HG03565 (cell line): ENCODE results near the gene KCNMA1.
"Not testable (repeated sequence)": the region's sequence is repeated elsewhere in the genome, so short reads cannot be mapped to it uniquely, and the experiment has no call there.

ENCODE experiments used
- ATAC-seq: cut with Tn5 transposase; IDR thresholded peaks from one replicate; pipeline ENCODE4 v1.9.1; 2021; ENCODE audit warnings: mild to moderate bottlenecking, moderate library complexity; ENCODE audit not compliant: unreplicated experiment

KCNMA1 gene

DNA sequence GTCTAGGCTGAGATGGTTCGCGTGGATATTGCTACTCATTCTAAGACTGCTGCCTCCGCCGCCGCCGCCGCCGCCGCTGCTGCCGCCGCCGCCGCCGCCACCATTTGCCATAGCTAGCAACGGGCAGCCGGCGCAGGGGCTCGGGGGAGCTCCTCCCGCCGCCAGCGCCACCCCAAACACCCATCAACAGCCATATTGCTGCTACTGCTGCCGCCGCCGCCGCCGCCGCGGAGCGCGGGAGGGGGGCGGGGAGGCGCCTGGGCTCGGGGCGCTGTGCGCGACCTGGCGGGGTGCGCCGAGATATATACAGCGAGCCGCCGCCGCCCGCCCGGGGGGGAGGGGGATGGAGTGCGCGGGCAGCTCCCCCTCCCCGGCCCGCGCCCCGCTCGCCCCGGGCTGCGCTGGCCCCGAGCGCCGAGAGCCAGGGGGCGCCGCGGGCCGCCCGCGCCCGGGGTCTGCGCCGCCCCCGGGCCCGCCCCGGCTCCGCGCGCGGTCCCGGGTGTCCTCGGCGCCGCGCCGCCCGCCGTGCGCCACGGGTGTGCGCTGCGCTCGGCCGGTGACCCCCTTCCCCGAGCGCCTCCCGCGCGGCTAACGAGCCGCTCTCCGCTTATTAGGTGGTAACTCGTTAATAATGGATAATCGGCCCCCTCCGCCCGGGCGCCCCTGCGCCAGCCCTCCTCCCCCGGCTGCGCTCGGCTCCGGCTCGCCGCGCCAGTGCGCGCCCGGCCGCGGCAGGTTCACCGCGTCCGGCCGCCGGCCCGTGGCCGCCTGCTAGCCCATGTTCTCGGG lies at the start of gene KCNMA1:
TSS of gene KCNMA1 (minus strand) at position 277 of the 789 bp plus-strand sequence.
- ATAC-seq: no peak

DNA sequence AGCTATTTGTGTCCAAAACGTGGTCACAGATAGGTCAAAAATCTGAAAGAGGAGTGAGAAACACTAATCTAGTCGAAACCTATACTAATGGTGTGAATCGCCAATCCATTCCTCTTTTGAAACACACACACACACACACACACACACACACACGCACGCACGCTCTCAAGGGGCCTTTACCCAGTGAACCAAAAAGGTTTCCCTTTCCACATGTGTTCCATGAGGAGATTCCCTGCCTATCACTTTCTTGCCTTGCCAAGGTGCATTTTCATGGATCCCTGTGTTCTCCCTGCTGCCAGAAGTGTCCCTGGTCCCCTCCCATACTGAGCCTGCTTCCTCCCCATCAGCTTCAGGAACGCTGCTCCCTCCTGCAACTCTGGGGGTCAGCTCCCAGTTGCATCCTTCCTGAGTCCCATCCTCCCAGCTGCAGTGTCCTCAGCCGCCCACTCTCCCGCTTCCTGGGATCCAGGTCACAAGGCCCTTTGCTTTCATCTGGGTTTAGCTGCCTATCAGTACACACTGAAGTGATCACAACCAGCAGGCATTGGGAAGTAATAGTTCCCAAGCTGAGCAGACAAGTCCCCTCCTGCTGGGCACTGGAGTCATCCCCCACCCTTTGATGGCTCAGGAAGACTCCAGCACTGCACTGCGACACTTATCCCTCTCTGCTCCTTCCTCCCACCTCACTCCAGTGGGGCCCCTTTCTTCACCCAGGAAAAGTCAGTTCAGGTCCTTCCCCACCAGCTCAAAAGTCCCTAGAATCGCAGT lies 49.2 kb upstream of the KCNMA1 start:
- ATAC-seq: no peak

DNA sequence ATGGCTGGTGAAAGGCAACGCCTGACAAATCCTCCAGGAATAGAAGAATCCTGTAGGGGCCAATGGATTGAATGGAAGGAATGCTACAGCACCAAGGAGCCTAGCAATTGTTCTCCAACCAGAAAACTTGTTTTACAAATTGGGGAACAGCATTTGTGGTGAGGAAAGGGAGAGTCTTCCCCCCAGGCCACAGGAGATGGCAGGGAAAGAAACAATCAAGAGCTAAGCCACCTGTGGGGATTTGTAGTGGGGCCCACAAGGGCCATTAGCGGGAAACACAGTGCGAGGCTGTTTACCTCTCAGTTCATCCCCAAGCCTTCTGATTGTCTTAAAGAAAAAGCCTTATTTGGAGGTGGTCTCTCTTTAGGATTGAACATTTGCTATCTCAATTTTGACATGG lies 48.5 kb upstream of the KCNMA1 start:
- ATAC-seq: no peak

DNA sequence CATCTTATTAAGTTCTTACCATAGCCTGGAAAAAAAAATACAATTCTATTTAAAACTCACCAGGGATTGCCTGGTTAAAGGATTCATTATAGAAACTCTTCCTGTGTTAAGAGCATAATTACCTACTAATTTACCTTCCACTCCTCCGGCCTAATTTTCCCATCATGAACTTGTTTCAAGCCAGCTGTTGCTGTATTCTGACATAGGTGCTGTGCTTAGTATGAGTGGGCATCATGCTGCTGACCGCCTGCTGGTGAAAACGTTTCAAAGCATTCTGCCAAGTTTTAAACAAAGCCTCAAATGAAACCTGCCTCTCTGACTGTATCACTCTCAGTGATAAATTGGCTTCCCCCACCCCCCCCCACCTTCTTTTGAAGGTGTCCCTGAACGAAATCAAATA lies 47.8 kb upstream of the KCNMA1 start:
- ATAC-seq: no peak

DNA sequence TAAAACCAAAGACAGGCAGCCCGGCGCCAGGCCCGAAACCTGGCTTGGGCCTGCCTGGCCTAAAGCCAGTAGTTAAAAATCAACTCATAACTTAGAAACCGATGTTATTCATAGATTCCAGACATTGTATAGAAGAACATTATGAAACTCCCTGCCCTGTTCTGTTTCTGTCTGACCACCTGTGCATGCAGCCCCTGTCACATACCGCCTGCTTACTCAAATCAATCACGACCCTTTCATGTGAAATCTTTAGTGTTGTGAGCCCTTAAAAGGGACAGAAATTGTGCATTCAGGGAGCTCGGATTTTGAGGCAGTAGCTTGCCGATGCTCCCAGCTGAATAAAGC lies 45.5 kb upstream of the KCNMA1 start:
- ATAC-seq: not testable (repeated sequence)

DNA sequence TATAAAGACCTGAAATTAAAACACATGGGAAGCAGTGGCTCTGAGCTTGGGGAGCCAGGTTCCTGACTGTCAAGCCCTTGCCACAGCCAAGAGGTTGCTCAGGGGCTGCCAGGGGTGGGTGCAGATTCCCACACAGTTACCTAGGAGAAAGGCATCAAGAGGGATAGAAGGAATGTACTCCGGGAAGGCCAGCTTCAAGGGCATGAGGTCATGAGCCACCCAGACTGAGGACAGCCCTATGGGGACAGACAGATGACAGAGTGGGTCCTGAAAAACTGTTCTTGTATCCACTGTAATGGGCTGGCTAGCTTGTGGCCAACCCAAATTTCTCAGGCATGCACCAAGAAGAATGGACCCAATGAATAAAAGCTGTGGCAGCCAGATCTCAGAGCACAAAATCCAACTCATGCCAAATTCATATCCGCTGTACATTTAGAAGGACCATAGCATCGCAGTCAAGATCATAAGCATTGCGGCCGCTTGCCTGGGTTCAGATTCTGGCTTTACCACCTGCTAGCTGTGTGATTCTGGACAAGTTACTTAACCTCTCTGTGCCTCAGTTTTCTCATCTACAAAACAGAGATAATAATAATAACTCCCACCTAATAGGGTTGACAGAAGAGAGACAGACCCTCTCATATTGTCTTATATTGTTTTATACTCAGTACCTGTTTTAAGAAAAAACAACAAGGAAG lies 44.9 kb upstream of the KCNMA1 start:
- ATAC-seq: no peak

DNA sequence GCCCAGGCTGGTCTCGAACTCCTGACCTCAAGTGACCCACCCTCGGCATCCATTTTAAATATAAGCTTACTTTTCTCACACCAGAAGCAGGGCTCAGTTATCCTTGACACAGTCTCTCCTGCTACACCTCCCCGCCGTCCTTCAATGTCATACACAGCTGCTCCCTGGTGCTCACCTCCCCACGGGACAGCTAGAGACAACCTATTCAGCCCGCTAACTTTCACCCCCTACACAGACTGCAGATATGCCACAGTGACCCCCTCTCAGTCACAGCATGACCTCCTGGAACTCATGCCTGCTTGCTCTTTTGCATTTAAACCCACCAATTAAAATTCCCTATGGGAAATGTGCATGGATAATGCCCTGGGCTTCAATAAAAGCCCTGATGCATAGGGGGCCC lies 44.2 kb upstream of the KCNMA1 start:
- ATAC-seq: no peak

DNA sequence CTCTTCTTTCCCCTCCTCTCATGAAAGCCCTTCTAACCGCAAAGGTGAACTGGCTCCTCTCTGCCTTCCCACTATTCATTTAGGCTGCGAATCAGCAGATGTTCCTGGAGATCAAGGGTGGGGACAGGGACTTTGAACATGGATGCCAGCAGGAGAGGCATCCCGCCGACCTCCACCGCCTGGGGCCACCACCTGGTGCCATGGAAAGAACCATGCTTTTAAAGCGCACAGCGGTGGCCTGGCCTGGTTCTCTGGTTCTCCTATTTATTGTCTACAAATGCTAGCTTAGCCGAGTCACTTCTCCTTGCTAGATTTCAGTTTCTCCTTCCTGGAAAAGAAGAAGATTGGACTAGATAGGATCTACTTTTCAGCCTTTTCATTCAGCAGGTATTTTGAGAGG lies 43.2 kb upstream of the KCNMA1 start:
- ATAC-seq: no peak

DNA sequence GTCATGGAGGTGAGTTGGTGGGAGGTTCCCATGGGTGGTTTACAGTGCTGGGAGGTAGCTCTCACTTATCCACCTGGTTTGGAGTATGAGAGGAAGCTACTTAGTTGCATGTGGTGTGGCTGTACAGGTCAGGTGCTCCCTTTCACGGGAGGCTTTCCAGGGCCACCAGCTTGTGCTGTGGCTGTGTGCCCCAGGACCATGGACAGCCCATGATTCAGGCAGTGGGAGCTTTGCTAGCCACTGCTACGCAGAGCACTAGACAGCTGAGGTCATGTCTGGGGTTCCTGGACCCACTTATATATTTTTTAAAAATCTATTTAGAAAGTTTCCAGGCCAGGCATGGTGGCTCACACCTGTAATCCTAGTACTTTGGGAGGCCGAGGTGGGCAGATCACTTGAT lies 42.5 kb upstream of the KCNMA1 start:
- no peak for ATAC-seq

DNA sequence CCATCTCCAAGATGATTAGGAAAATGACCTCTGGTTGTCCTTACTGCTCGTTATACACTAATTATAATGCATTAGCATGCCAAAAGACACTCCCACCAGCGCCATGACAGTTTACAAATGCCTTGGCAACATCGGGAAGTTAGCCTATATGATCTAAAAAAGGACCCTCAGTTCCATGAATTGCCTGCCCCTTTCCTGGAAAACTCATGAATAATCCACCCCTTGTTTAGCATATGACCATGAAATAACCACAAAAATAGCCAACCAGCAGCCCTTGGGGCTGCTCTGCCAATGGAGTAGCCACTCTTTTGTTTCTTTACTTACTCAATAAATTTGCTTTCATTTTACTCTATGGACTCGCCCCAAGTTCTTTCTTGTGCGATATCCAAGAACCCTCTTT lies 41.6 kb upstream of the KCNMA1 start:
- ATAC-seq: no peak

DNA sequence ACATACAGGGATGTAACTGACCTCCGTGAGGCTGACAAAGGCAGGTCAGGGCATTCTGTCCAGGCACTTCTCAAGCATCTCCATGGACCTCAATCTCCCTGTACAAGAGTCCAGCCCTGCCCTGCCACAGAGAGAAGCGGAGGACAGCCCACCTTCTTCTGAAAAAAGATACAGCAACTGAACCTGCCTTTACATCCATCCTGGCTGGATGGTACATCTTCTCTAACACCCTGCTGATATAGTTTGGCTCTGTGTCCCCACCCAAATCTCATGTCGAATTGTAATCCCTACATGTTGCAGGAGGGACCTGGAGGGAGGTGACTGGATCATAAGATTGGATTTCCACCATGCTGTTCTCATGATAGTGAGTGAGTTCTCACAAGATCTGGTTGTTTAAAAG lies 40.5 kb upstream of the KCNMA1 start:
- ATAC-seq: no peak

DNA sequence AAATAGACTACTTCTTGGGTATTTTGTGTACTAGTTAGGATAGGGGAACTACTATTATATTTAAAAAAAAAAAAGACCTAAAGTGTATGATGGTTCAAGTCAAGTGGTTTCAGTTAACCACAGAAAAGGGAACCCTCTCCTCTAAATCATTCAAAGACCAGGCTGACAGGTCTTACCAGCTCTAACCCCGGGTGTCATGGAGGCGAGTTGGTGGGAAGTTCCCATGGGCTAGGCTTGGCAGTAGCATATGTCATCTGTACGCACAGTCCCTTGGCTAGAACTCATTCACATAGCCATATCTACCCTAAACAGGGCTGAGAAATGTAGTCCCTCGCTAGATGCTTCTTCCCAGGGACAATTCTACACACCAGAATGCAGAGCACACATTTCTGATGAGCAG lies 37.7 kb upstream of the KCNMA1 start:
- no peak for ATAC-seq

DNA sequence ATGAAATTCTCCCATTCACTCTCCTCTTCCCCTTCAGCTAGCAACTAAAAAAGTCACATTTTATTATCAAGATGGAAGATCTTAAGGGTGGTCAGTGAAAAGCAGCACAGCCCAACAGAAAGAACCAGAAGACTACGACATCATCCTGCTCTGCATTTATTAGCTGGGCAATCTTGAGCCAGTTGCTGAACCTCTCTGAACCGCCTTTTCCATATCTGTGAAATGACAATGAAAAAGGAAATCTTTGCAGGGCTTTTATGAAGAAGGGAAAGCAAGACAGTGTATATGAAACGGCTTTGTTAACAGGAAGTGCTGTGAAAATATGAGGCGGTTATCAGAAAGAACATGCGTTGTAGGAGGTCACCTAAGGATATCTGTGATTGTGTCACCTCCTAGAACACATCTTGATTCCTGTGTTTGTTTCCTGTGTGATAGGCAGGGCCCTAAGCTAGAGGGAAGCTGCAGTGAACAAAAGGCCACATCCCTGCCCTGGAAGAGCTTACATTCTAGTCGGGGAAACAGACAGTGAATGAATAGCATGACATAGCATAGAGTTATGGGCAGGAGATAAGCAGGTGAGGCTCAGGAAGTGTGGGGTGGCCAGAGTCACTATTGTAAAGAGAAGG lies 36.0 kb upstream of the KCNMA1 start:
- ATAC-seq: no peak

DNA sequence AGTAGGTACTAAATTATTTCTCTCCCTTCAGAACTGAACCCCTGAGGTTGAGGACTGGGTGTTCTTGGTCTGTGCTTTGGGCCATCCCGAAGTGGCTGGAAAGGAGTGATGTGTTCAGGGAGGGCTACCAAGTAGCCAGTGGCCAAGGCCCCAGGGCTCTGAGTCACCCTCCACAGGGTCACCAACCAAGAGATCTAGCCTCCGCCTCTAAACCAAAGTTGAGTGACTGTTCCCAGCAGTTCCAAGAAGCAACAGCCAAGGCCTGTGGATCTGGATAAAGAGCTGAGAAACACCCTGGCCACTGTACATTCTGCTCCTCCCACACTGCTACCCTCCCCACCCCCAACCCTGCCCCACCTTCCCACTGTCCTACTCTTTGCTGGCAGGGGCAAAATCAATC lies 35.5 kb upstream of the KCNMA1 start:
- no peak for ATAC-seq

DNA sequence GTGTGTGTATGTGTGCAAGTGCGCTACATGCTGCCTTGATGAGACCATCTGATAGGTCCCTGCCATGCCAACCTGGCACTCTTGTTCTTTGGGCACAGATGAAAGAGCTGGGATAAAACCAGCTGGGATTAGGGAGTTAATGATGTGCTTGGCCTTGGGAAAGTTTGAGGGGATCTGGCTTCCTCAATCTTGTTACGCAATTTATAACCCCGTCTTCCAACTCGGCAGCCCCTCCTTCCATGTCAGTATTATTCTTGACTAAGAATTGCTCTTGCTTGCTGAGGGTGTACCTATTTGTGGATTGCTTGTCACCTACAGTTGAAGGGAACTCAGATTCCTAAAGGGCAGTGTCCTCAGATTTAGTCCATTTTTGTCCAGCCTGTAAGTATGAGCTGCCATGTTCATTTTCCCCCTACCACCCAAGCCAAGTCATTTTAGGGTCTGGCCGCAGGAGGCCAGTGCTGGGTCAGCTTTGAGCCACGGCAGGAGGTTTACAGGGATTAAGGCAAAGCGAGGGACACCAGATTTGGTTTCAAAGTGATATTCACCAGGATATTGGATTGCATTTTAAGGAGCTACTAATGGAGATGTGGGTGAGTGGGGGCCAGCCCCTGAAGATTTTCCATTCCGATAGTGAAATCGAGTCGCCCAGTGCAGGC lies 34.1 kb upstream of the KCNMA1 start:
- ATAC-seq: no peak

DNA sequence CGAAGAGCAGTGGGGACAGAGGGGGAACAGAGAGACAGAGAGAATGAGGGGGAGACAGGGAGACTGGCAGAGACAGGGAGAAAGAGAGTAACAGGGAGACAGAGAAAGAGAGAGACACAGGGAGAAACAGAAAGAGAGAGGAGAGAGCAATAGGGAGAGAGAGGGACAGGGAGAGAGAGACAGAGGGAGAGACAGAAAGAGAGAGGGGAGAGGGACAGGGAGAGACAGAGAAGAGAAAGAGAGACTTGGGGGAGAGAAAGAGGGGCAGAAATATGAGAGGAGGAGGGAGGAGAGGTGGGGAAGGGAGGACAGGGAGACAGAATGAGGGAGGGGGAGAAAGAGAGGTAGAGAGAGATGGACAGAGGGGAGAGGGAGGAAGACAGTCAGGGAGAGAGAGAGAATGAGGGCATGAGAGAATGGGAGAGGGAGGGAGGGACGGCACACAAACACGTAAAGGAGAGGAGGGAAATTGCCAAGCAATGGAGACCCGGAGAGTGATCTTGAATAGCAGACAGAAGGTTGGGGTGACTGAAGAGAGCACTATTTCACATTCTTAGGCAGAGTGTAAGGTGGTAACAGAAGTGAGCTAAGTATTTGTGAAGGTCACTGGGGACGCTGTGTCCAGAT lies 33.3 kb upstream of the KCNMA1 start:
- ATAC-seq: no peak

DNA sequence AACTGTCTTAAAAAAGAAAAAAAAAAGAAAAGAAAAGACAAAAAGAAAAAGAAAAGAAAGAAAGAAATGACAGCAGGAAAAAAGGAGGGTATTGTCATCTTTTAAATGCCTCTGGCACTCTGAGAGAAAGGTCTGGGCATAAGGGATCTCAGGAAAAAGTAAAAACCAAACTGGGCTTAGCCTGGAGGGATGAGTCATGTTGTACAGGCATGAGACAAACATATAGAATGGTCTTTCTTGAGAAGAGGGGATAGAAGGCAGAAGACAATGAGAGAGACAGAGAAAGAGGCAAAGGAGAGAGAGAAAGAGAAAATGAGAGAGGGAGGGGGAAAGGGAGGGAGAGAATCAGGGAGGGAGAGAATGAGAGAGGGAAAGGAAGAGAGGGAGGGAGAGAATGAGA lies 32.3 kb upstream of the KCNMA1 start:
- no peak for ATAC-seq

DNA sequence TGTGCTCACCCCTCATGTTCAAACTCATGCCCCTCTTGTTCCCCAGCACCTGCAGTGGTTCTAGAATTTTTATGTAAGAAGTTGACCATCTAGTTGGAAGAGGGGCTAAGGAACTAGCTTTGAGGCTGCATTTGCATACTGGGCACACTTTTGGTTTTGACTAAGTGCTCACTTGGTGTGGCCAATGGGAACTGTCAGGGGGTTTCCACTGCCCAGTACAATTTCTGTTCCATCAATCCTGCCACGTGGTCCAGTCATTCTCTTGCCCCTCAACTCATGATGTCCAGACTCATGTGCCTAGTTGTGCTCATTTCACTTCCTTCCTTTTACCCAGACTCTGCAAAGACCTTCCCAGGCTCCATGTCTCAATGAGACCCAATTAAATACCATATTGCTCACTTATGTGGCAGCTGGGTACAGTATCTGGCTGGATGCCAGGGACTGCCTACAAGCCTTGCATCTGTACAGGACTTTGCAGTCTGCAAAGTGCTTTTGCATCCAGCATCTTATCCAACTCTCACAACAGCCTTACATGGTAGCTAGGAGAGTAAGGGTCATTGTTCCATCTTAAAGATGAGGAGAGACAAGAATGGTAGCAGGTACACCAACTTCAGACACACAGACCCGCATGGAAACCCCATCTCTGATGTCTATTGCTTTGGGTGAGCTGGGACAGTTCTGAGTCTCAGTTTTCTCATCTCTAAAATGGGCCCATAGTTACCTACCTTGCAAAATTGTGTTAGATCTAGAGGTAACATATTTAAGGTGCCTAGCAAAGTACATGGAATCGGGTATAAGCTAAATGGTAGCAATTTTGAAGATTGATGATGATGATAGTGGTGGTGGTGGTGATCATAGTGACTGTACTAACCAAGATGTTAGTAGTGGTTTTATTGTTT lies 30.1 kb upstream of the KCNMA1 start:
- no peak for ATAC-seq

DNA sequence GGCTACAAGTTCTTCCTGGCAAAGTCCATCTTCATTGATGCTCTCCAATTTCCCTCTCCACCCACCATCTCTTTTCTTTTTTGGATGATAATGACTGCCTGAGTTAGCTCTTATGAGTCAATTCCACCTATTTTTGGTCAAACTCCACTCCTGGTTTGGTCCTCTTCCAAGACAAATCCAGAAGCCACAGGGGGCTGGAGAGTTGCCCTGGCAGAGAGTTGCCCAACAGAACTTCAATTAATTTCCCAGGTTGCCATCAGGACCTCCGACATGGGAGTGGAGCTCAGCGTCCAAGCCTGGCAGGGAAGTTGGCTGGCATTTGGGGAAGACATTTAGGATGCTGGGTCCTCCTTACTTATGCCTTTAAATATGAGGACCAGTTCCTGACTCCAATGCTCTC lies 29.2 kb upstream of the KCNMA1 start:
- no peak for ATAC-seq

DNA sequence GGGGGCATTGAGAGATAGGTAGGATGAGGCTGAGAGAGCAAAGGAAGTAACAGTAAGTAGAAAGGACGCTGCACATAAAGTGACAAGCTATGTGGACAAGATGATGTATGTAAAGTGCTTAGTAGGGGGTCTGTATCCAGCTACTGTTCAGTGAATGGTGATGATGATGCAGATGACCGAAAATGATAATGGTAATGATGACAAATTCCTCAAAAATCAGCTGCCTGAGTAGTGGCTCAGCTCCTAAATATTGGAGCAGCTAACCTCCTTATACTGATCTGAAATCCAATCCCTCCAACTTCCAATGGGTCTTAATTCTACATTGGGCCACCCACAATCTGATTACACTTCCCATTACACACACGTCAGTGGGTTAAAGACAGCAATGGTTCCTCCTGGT lies 27.1 kb upstream of the KCNMA1 start:
- no peak for ATAC-seq
